ENCODE data around the gene SEMA3A. TPM values are rescaled to one million over a fixed set of nuclear protein-coding genes. Genes with fewer than 3 reads are reported as not detected.

SEMA3A gene
- total and polyA plus RNA-seq, 4 donors, result 0.13 to 0.56 (median 0.20) TPM

- Histone ChIP-seq H3K9me3 (ENCODE audit: control insufficient read depth in 4 of 4, low read length in 3 of 4) (no peaks in the 10 kb centered on the region), H3K27me3 (ENCODE audit: control insufficient read depth in 4 of 4, insufficient read depth in 4 of 4, low read length in 3 of 4) (no peaks in the 10 kb centered on the region), H3K36me3 (ENCODE audit: control insufficient read depth in 4 of 4, insufficient read depth in 3 of 4, low read depth in 1 of 4, low read length in 3 of 4) (no peaks in the 10 kb centered on the region), H3K4me1 (ENCODE audit: control insufficient read depth in 4 of 4, insufficient read depth in 4 of 4, low read length in 3 of 4) (no peaks in the 10 kb centered on the region), H3K27ac (ENCODE audit: low read depth in 1 of 2, low read length in 2 of 2) (no peak overlapping the region), H3K9ac (ENCODE audit: low read depth in 1 of 2, low read length in 2 of 2) (no peak overlapping the region), H3K4me3 (ENCODE audit: low read depth in 1 of 3, low read length in 3 of 3) (no peak overlapping the region)
- DNase-seq (ENCODE audit: low spot score), result no peak
- no peak for TF ChIP-seq MAX (IDR thresholded peaks at IDR 0.05)
- 64% methylated on average over 3 of the region's 3 CpGs for WGBS
These were observed 56.2 kb downstream of the SEMA3A start for GRCh38 chr7:84138411-84138810.

GRCh38 chr7:84137812-84138211 is 56.8 kb downstream of the SEMA3A start:
- no peak overlapping the region for H3K9ac ChIP-seq (ENCODE audit: low read depth in 1 of 2, low read length in 2 of 2)
- no peaks in the 10 kb centered on the region for H3K4me1 ChIP-seq (ENCODE audit: control insufficient read depth in 4 of 4, insufficient read depth in 4 of 4, low read length in 3 of 4)
- H3K4me3 ChIP-seq (ENCODE audit: low read depth in 1 of 3, low read length in 3 of 3), result no peak overlapping the region
- H3K36me3 ChIP-seq (ENCODE audit: control insufficient read depth in 4 of 4, insufficient read depth in 3 of 4, low read depth in 1 of 4, low read length in 3 of 4), result no peaks in the 10 kb centered on the region
- H3K27ac ChIP-seq (ENCODE audit: low read depth in 1 of 2, low read length in 2 of 2), result no peak overlapping the region
- no peaks in the 10 kb centered on the region for H3K27me3 ChIP-seq (ENCODE audit: control insufficient read depth in 4 of 4, insufficient read depth in 4 of 4, low read length in 3 of 4)
- no peaks in the 10 kb centered on the region for H3K9me3 ChIP-seq (ENCODE audit: control insufficient read depth in 4 of 4, low read length in 3 of 4)
- no peak for DNase-seq (ENCODE audit: low spot score)
- TF ChIP-seq FOXA2 (IDR thresholded peaks at IDR 0.05) (no peak), ZBTB33 (IDR thresholded peaks at IDR 0.05) (no peak), TAF1 (conservative IDR thresholded peaks at IDR 0.05) (no peak), GABPA (IDR thresholded peaks at IDR 0.05 in 1 of 2, conservative IDR thresholded peaks at IDR 0.05 in 1 of 2) (no peak), MAX (IDR thresholded peaks at IDR 0.05) (no peak)

- Histone ChIP-seq H3K4me3 (ENCODE audit: low read depth in 1 of 3, low read length in 3 of 3) (no peak overlapping the region), H3K4me1 (ENCODE audit: control insufficient read depth in 4 of 4, insufficient read depth in 4 of 4, low read length in 3 of 4) (no peaks in the 10 kb centered on the region), H3K27me3 (ENCODE audit: control insufficient read depth in 4 of 4, insufficient read depth in 4 of 4, low read length in 3 of 4) (no peaks in the 10 kb centered on the region), H3K27ac (ENCODE audit: low read depth in 1 of 2, low read length in 2 of 2) (no peak overlapping the region), H3K9ac (ENCODE audit: low read depth in 1 of 2, low read length in 2 of 2) (no peak overlapping the region), H3K9me3 (ENCODE audit: control insufficient read depth in 4 of 4, low read length in 3 of 4) (no peaks in the 10 kb centered on the region), H3K36me3 (ENCODE audit: control insufficient read depth in 4 of 4, insufficient read depth in 3 of 4, low read depth in 1 of 4, low read length in 3 of 4) (no peaks in the 10 kb centered on the region)
- TF ChIP-seq ZBTB33 (IDR thresholded peaks at IDR 0.05) (no peak), HNF4A (conservative IDR thresholded peaks at IDR 0.05) (no peak)
- no peak for DNase-seq (ENCODE audit: low spot score)
- 83% methylated on average over 3 of the region's 3 CpGs for WGBS
These were observed 57.8 kb downstream of the SEMA3A start for GRCh38 chr7:84136809-84137208.

- DNase-seq (ENCODE audit: low spot score), result no peak
- H3K27ac ChIP-seq (ENCODE audit: low read depth in 1 of 2, low read length in 2 of 2), result no peak overlapping the region
- 66% methylated on average over 3 of the region's 3 CpGs for WGBS
- no peaks in the 10 kb centered on the region for H3K4me1 ChIP-seq (ENCODE audit: control insufficient read depth in 4 of 4, insufficient read depth in 4 of 4, low read length in 3 of 4)
- H3K4me3 ChIP-seq (ENCODE audit: low read depth in 1 of 3, low read length in 3 of 3), result no peak overlapping the region
- TF ChIP-seq REST (IDR thresholded peaks at IDR 0.05) (no peak), EGR1 (IDR thresholded peaks at IDR 0.05; ENCODE audit: low read depth in 2 of 2) (no peak), CTCF (IDR thresholded peaks at IDR 0.05; ENCODE audit: low read depth, low read length, missing input control) (no peak), RAD21 (IDR thresholded peaks at IDR 0.05) (no peak), JUND (IDR thresholded peaks at IDR 0.05) (no peak), YY1 (IDR thresholded peaks at IDR 0.05) (no peak), TAF1 (conservative IDR thresholded peaks at IDR 0.05) (no peak), HNF4A (conservative IDR thresholded peaks at IDR 0.05) (no peak), NR2F2 (IDR thresholded peaks at IDR 0.05) (no peak), FOXA2 (IDR thresholded peaks at IDR 0.05) (no peak)
- H3K36me3 ChIP-seq (ENCODE audit: control insufficient read depth in 4 of 4, insufficient read depth in 3 of 4, low read depth in 1 of 4, low read length in 3 of 4), result no peaks in the 10 kb centered on the region
- H3K9me3 ChIP-seq (ENCODE audit: control insufficient read depth in 4 of 4, low read length in 3 of 4), result no peaks in the 10 kb centered on the region
- H3K27me3 ChIP-seq (ENCODE audit: control insufficient read depth in 4 of 4, insufficient read depth in 4 of 4, low read length in 3 of 4), result no peaks in the 10 kb centered on the region
- H3K9ac ChIP-seq (ENCODE audit: low read depth in 1 of 2, low read length in 2 of 2), result no peak overlapping the region
These were observed 58.3 kb downstream of the SEMA3A start for GRCh38 chr7:84136336-84136735.

Measured in liver (tissue), 9 donors.